ENCODE data around the gene GABRA4.
A peak's percentile ranks its signal among the peaks of the same experiment; 100 is the strongest.

The GABRA4 gene

GRCh38 chr4:46993075-46994006 lies at the start of gene GABRA4:
Gene GABRA4 (minus strand): TSS chr4:46993581. CDS start chr4:46993424, 157 bp downstream.
- peak; percentile 20 for DNase-seq (ENCODE audit: extremely low spot score)
- TF ChIP-seq, protein P1, sequence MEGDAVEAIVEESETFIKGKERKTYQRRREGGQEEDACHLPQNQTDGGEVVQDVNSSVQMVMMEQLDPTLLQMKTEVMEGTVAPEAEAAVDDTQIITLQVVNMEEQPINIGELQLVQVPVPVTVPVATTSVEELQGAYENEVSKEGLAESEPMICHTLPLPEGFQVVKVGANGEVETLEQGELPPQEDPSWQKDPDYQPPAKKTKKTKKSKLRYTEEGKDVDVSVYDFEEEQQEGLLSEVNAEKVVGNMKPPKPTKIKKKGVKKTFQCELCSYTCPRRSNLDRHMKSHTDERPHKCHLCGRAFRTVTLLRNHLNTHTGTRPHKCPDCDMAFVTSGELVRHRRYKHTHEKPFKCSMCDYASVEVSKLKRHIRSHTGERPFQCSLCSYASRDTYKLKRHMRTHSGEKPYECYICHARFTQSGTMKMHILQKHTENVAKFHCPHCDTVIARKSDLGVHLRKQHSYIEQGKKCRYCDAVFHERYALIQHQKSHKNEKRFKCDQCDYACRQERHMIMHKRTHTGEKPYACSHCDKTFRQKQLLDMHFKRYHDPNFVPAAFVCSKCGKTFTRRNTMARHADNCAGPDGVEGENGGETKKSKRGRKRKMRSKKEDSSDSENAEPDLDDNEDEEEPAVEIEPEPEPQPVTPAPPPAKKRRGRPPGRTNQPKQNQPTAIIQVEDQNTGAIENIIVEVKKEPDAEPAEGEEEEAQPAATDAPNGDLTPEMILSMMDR (IDR thresholded peaks at IDR 0.05; ENCODE audit: control extremely low read depth, extremely low read depth, low read depth, missing control alignments), result no peak
- ChIA-PET POLR2A (no interaction called here), CTCF (interaction anchor here (1.4 to 2.0 kb wide), 2 partner anchors 17 to 48 kb away, joined by 4 to 7 read pairs; no protein-coding TSS in a partner anchor)

DNA sequence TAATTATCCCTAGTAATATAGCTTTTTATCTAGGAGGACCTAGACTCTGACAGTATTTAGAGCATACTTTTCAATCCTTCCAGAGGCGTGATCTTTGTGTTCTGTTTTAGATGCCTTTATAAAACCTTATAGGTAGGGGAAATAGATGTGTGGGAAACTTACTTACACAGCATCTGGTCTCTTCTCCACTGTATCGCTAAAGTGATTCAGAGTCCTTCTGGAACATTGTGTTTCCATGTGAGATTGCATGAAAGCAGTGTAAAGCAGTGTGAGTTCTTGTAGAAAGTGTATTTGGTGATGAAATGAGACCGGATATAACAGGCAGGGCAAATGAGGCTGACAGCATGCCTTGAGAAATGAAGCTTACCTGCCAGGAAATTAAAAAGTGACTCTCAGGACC lies 47.4 kb upstream of the GABRA4 start:
- no peak for DNase-seq (ENCODE audit: extremely low spot score)
- TF ChIP-seq, protein P1 (IDR thresholded peaks at IDR 0.05; ENCODE audit: control extremely low read depth, extremely low read depth, low read depth, missing control alignments), result no peak
- POLR2A ChIA-PET, result no interaction called here
- CTCF ChIA-PET, result interaction anchor here (1.1 to 1.7 kb wide), 2 partner anchors 21 to 47 kb away, joined by 3 to 4 read pairs; no protein-coding TSS in a partner anchor

DNA sequence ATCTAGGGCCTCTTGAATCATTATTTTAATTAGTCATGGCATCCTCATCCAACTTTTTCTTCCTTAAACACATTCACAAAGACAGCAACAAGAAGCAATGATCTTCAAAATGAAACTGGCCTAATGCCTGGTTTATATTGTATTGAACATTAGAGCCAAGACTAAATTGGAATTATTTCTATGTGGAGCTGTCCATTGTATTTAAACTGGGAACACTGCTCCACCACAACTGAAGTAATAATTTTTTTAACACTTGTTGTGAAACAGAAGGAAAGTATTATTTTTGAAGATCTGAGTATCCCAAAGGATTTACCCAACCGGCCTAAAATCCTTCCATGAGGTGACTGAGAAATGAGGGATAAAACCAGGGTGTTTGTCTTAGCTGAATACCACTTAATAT lies 44.9 kb upstream of the GABRA4 start:
- no peak for DNase-seq (ENCODE audit: extremely low spot score)
- POLR2A ChIA-PET, result no interaction called here
- TF ChIP-seq, protein P1 (IDR thresholded peaks at IDR 0.05; ENCODE audit: control extremely low read depth, extremely low read depth, low read depth, missing control alignments), result no peak
- CTCF ChIA-PET, result interaction anchor here (1.8 kb wide), 1 partner anchor 106 kb away, joined by 3 read pairs; no protein-coding TSS in a partner anchor

- TF ChIP-seq, protein P1 (IDR thresholded peaks at IDR 0.05; ENCODE audit: control extremely low read depth, extremely low read depth, low read depth, missing control alignments), result peak; percentile 86
- ChIA-PET POLR2A (no interaction called here), CTCF (interaction anchor here (0.6 to 2.2 kb wide), 9 partner anchors 9 to 350 kb away, joined by 3 to 14 read pairs (median 3); no protein-coding TSS in a partner anchor)
- DNase-seq (ENCODE audit: extremely low spot score), result peak; percentile 76
These were observed 39.2 kb upstream of the GABRA4 start for GRCh38 chr4:47032405-47033106.

DNA sequence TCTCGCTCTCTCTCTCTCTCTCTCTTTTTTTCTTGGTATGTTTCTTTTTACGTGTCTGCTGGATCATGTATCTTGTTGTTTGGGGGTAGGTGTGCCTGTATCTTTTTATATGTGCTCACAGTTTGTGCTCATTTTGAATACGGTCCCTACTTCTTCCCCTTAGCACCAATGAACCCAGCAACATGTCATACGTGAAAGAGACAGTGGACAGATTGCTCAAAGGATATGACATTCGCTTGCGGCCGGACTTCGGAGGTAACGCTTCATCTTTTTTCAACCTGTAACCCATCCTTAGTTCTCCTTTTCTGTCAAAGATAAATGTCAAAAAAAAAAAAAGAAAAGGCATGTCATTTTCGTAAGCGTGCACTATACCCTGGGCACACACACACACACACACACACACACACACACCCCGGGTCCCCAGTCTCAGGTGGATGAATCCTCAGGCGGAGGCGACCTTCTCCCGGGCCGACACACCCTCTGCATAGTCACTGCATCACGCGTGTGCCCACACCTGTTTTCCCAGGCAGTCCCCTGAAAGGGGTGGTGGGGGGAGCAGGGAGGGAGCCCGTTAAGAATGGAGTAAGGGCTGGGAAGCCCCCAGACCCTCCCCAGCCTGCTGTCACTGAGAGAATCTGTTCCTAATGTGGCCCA lies 38.5 kb upstream of the GABRA4 start:
- POLR2A ChIA-PET, result no interaction called here
- TF ChIP-seq, protein P1 (IDR thresholded peaks at IDR 0.05; ENCODE audit: control extremely low read depth, extremely low read depth, low read depth, missing control alignments), result no peak
- DNase-seq (ENCODE audit: extremely low spot score), result peak; percentile 27
- CTCF ChIA-PET, result interaction anchor here (0.6 to 2.2 kb wide), 6 partner anchors 12 to 351 kb away, joined by 3 to 14 read pairs (median 3); no protein-coding TSS in a partner anchor

Measured in GM10248 (cell line).